ENCODE measurements around the gene PIM1. TPM values are rescaled to one million over a fixed set of nuclear protein-coding genes. Genes with fewer than 3 reads are reported as not detected.

The PIM1 gene
- total RNA-seq (2022; extraction: Qiagen RNA extraction) = 10.2 to 15.0 TPM (median 13.7 TPM) in 5 replicates

GRCh38 chr6:37169496-37170272 lies at the start of gene PIM1:
PIM1 (plus strand) TSS chr6:37170152; CDS start chr6:37170576, 424 bp downstream.

Other genes starting within 250 kb of the PIM1 start
- gene PI16, start 215.4 kb upstream of the PIM1 start, total RNA-seq (2022; extraction: Qiagen RNA extraction) = not detected in 5 replicates
- 107 to 126 TPM (median 123 TPM) in 5 replicates for gene MTCH1, start 184.0 kb upstream of the PIM1 start, total RNA-seq (2022; extraction: Qiagen RNA extraction)
- gene FGD2, start 164.5 kb upstream of the PIM1 start, total RNA-seq (2022; extraction: Qiagen RNA extraction) = not detected in 5 replicates
- gene TBC1D22B, start 87.6 kb downstream of the PIM1 start, total RNA-seq (2022; extraction: Qiagen RNA extraction) = 4.5 to 6.0 TPM (median 5.6 TPM) in 5 replicates
- 0.35 to 1.1 TPM (median 0.60 TPM) in 5 replicates for gene TMEM217, start 88.0 kb downstream of the PIM1 start, total RNA-seq (2022; extraction: Qiagen RNA extraction)
- 21.7 to 29.5 TPM (median 27.3 TPM) in 5 replicates for gene RNF8, start 183.8 kb downstream of the PIM1 start, total RNA-seq (2022; extraction: Qiagen RNA extraction)

Data from A549 treated with dexamethasone at 1 μM for 4 hours (cell line).